GM12874 (cell line): ENCODE measurements around the gene KLRF1.

ENCODE experiments used
- TF ChIP-seq, protein P1 (sequence below): IDR thresholded peaks from 2 replicates; pipeline ENCODE4 v1.5.1; 2011; ENCODE audit warnings: low read depth, mild to moderate bottlenecking, control low read depth, low read length, moderate library complexity; ENCODE audit not compliant: insufficient read depth

KLRF1 gene, protein sequence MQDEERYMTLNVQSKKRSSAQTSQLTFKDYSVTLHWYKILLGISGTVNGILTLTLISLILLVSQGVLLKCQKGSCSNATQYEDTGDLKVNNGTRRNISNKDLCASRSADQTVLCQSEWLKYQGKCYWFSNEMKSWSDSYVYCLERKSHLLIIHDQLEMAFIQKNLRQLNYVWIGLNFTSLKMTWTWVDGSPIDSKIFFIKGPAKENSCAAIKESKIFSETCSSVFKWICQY

DNA sequence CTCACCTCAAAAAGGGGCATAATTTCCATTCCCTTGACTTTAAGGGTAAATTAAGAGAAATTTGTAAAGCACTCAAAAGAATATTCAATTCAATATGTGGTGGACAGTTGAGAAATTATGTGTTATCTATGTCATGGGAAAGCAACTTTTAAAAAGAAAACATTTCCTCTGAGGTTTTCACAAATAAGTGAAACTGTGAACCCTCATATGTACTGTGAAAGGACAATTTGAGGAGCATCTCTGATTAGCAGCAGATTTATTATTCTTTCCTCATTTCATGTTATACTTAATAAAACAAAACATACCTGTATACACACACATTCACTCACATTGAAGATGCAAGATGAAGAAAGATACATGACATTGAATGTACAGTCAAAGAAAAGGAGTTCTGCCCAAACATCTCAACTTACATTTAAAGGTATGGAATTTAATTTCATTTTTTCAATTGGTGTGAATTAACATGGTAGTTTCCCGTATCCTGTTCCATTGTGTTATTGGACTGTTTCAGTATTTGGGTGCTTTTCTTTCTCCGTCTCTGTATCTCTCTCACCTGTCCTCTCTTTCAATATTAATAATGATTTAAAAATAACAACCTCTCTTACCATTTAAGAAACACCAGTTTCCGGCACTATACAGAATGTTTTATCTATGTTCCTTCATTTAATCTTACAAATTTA, at the start of gene KLRF1:
Gene KLRF1 (plus strand): TSS at position 273 of the 680 bp plus-strand sequence. CDS start 64 bp downstream, at position 337.
- TF ChIP-seq, protein P1, sequence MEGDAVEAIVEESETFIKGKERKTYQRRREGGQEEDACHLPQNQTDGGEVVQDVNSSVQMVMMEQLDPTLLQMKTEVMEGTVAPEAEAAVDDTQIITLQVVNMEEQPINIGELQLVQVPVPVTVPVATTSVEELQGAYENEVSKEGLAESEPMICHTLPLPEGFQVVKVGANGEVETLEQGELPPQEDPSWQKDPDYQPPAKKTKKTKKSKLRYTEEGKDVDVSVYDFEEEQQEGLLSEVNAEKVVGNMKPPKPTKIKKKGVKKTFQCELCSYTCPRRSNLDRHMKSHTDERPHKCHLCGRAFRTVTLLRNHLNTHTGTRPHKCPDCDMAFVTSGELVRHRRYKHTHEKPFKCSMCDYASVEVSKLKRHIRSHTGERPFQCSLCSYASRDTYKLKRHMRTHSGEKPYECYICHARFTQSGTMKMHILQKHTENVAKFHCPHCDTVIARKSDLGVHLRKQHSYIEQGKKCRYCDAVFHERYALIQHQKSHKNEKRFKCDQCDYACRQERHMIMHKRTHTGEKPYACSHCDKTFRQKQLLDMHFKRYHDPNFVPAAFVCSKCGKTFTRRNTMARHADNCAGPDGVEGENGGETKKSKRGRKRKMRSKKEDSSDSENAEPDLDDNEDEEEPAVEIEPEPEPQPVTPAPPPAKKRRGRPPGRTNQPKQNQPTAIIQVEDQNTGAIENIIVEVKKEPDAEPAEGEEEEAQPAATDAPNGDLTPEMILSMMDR = no peak

DNA sequence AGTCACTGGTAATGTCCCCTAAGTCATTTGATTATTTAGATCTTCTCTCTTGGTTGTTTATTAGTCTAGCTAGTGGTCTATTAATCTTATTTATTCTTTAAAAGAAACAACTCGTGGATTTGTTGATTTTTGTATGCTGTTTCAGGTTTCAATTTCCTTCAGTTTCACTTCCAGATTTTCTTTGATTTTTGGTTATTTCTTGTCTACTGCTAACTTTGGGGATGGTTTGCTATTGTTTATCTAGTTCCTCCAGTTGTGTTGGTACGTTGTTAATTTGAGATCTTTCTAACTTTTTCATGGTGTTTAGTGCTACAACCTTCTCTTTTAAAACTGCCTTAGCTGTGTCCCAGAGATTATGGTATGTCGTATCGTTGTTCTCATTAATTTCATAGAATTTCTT, 48.1 kb upstream of the KLRF1 start:
- TF ChIP-seq, protein P1 = no peak

DNA sequence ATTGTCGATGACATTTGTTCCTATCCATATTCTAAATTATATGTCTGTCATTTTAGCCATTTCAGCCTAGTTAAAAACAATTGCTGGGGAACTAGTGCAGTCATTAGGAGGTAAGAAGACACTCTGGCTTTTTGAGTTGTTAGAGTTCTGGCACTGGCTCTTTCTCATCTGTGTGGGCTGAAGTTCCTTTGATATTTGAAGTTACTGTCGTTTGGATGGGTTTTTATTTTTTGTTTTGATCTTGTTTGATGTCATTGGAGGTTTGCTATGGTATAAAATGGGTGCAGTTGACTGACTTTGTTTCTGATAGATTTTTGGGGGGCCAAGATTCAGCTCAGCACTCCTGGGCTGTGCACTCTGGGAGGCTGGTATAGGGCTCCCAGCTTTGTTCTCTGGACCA, 45.9 kb upstream of the KLRF1 start:
- TF ChIP-seq, protein P1 = no peak

DNA sequence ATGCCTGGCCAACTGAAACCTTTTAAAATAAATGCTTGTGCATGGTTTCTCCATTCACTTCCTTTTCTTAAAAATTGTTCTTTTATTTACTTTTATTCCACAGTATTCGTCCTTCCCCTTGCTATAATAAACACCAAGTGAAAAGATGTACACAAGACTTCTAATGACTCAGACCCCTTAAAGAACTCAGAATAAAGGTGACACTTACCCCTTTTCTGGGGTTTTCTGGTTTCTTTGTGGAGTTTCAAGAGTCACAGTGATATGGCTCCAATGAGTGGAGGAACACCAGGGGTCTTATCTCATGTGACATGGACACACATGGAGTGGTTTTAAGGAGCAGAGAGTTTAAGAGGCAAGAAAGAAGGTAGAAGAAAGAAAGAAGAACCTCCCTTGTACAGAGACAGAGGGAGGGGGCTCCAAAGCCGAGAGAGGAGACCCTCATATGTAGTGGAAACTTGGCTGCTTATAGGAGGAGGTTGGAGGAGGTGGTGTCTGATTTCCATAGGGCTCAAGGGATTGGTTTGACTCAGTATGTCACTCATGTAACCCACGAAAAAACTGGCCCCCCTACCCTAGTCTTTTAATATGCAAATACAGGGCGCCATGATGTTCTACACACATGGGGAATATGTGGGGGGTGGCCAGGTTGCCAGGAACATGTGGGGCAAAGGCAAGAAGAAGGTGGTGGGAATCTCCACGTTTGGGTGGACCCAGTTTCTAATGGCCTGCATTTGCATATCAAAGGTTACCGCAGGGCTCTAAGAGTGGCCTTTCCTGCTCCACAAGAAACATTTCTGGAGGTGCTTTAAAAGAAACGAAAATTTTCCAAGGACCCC, 44.5 kb upstream of the KLRF1 start:
- TF ChIP-seq, protein P1 = no peak

DNA sequence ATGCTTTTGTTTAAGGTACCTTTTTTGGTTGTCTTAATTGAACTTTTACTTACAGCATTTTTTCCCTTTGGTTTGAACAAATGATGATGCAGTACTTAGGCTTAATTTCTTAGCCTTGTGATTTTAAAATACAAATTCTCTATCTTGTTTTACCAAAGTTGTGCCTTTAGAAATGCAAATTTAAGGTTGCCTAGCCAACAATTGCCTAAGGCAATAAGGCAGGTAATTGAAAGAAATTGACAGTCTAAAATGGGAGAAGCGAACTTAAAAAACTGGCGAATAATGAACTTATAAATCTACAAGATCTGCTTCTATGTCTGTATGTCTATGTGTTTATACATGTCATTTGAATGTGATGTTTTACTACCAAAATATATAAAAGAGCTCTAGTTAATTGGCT, 43.0 kb upstream of the KLRF1 start:
- TF ChIP-seq, protein P1 = no peak

DNA sequence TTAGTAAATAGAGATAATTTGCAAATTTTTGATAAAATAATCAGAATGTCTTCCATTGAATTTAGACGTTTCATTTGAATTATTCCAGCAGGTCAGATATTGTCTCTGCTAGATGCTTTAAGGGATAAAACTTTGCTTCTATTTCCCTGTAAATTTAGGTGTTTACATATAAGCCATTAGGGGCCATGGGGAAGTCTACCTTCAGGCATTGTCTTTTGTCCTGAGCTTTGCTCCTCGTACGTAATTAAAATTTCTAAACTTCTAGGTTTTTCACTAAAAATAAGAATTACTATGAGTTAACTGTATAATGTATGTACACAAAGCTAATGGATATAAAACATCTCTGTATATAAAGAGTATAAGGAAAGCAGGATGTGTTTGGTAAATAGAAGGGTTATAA, 42.5 kb upstream of the KLRF1 start:
- TF ChIP-seq, protein P1 = no peak
